HG03342 (cell line): ENCODE measurements around the gene ZNF618.

Experiments used
- ATAC-seq: cut with Tn5 transposase; IDR thresholded peaks from one replicate; pipeline ENCODE4 v1.9.1; 2021; ENCODE audit warnings: mild to moderate bottlenecking, moderate library complexity; ENCODE audit not compliant: unreplicated experiment

ZNF618 gene, protein sequence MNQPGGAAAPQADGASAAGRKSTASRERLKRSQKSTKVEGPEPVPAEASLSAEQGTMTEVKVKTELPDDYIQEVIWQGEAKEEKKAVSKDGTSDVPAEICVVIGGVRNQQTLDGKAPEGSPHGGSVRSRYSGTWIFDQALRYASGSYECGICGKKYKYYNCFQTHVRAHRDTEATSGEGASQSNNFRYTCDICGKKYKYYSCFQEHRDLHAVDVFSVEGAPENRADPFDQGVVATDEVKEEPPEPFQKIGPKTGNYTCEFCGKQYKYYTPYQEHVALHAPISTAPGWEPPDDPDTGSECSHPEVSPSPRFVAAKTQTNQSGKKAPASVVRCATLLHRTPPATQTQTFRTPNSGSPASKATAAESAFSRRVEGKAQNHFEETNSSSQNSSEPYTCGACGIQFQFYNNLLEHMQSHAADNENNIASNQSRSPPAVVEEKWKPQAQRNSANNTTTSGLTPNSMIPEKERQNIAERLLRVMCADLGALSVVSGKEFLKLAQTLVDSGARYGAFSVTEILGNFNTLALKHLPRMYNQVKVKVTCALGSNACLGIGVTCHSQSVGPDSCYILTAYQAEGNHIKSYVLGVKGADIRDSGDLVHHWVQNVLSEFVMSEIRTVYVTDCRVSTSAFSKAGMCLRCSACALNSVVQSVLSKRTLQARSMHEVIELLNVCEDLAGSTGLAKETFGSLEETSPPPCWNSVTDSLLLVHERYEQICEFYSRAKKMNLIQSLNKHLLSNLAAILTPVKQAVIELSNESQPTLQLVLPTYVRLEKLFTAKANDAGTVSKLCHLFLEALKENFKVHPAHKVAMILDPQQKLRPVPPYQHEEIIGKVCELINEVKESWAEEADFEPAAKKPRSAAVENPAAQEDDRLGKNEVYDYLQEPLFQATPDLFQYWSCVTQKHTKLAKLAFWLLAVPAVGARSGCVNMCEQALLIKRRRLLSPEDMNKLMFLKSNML

GRCh38 chr9:113876151-113876992 is at the start of gene ZNF618:
TSS of gene ZNF618 (plus strand) at chr9:113876309. CDS start at chr9:113876381, 72 bp downstream.
- ATAC-seq: peak; percentile 63

- ATAC-seq: no peak
Observed at GRCh38 chr9:113828221-113828620, 47.9 kb upstream of the ZNF618 start.

DNA sequence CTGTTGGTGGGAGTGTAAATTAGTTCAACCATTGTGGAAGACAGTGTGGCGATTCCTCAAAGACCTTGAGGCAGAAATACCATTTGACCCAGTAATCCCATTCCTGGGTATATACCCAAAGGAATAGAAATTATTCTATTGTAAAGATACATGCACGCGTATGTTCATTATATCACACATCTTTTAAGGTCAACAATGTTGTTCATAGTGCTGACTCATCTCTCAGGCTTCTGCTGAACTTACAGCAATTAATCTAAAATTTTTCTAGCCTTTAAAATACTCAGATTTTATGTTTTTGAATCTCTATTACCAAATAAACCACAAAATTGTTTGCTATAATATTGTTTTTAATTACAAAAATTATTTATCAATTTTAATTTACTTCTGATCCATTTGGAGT is 38.8 kb upstream of the ZNF618 start:
- ATAC-seq: no peak

GRCh38 chr9:113842086-113842485 is 34.0 kb upstream of the ZNF618 start:
- ATAC-seq: no peak

DNA sequence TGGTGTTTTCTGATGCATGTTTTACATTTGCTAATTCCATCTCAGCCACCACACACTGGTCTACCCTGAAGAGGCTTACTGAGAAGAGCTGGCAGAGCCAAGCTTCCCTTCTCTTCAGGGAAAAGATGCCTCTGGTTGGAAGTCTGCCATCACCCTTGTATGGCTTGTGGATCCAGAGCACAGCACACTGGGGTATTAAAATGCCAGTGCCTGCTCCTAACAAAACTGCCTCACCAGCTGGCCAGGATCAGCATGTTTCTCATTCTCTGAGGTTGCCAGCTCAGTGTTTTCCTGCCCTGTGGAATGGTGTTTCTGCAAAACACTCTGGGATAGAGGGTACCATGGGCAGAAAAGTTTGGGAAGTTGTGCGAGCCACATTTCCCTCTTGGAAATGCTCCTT is 31.6 kb upstream of the ZNF618 start:
- ATAC-seq: no peak

- ATAC-seq: no peak
Observed at GRCh38 chr9:113851359-113851758, 24.8 kb upstream of the ZNF618 start.

DNA sequence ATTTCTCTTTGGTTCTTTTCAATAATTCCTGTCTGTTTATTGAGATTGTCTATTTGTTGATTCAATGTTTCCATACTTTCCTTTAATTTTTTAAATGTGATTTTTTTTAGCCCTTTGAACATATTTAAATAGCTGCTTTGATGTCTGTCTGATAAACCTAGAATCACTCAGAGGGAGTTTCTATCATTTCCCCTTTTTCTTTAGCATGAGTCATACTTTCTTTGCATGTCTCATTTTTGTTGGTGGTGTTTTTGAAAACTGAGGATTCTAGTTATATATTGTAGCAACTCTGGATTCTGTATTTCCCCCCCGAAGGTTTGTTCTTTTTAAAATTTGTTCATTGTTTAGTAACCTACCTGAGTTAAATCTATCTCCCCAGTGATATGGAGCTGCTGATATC is 24.2 kb upstream of the ZNF618 start:
- no peak for ATAC-seq

DNA sequence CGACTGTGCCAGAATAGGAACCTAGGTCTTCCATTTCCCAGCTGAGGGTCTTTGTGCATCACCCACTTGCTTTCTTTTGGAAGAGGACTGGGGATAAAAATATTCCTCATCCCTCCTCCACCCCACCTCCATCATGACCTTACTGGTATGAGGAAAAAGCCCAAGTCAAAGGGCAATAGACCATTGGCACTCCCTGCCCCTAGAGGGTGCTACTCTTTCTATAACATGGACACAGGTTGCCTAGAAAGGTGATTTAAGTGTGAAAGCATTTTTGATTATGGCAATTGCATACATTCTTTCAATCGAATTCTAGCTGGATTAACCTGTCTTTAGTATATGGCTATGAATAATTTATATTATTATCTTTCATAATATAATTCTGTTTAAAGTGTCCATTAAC is 22.8 kb upstream of the ZNF618 start:
- ATAC-seq: no peak

DNA sequence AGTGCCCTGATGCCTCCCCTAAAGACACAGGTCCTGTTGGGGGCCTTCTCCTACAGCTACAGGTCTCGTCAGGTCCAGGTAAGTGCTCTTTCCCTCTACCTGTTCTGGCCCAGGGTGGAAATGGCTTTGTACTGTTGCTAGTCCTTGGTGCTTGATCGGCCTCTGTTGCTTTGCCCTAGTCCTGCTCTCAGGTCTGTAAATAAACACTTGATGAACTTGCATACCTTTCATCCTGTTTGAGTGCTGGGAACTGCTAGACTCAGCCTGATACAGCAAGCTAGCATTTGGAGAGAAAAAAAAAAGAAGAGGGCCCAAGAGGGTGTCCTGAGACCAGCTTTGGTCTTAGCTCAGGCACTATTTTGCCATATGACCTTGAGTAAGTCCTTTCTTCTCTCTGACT is 21.8 kb upstream of the ZNF618 start:
- no peak for ATAC-seq

DNA sequence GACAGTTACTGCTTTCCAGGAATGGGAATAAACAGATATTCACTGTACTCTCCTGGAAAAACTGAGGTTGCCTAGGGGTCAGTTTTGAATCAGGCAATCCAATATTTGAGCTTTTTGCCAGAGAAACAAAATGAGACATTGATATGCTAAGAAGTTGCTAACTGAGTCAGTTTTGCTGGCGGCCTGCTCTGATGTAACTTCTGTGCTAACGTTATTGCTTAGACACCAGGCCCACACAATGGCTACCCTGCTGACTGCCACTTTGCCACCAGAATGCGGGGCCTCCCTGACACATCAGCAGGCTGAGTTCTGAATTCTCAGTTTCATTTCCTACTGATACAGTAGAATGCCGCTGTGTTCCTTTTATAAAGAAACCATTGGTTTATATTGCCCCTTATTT is 18.2 kb upstream of the ZNF618 start:
- no peak for ATAC-seq

GRCh38 chr9:113858282-113858681 is 17.8 kb upstream of the ZNF618 start:
- ATAC-seq: no peak

DNA sequence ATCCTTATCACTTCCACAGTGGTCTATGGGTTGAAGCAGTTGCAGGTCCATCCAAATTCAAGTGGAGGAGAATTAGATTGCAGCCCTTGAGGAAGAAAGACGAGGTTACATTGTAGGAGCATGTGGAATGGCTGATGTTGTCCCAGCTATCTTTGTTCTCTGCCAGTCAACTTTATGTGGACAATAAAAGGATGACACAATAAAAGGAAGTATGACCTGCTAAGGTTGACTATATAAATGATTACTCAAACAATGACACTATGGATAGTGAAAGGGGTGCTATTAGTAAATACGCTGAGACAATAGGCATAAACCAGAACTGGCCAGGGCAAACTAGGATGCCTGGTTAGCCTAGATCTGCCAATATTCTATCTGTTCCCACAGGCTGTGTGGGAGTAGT is 12.8 kb upstream of the ZNF618 start:
- no peak for ATAC-seq

DNA sequence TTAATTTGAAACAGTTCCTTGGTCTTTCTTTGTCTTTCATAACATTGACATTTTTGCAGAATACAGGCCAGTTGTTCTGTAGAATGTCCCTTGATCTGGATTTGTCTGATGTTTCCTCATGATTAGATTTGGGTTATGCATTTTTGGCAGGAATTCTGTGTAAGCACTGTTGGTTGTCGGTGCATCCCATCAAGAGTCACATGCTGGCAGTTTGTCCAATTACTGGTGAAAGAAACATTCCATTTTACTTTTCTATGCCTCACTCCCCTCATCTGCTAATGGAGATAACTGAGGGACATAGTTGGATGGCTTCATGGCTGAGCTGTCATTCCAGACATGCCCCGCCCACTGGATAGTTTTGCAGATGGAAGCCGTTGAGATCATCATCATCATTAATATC is 7.6 kb upstream of the ZNF618 start:
- no peak for ATAC-seq

DNA sequence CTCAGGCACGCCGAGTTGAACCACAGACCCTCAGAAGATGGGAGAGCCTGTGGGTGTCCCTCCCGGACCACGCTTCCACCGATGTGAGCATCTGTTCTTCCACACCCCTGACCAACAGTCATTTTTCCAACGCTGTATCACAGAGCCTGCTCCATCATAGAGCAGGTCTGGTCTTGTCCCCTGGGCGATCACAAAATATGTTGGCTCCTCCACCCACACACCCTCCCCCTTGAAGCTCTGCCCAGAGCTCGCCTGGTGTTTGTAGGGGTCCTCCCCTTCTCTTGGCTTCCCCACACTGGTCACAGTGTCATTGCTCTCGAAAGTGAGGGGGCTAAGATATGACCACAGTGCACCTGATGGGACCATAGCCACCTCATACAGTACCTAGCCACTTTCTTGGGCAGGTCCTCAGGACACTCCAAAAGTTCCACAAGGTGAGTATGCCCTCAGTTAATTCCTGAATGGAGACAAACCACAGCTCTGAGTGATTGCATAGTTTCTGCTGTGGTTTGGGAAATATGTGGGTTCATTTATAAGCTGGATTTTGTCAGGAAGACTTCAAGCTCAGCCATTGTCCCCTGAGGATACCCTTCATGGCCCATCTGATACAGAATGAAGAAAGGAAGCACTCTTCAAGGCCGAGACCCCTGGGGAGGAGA is 3.5 kb upstream of the ZNF618 start:
- no peak for ATAC-seq

- ATAC-seq: no peak
Observed at GRCh38 chr9:113873446-113873845, 2.7 kb upstream of the ZNF618 start.

DNA sequence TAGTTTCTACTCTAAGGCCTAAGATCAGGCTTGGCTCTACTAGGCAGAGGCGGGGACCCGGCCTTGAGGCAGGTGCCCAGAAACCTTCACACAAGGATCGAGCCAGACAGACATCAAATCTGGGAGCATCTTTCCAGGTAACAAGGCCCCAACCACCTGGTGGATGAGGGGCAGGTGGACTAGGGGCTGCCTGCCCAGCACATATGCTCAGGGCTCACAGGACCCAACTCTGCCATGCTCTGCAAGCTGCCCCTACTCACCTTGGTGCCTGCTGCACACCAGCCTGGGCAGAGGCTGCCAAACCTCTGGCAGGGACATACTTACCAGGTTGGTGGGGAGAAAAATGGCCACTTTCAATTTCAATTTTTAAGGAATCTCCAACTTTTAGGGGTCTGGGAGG is 2.2 kb upstream of the ZNF618 start:
- no peak for ATAC-seq

- ATAC-seq: no peak
Observed at GRCh38 chr9:113875459-113876150, 504 bp upstream of the ZNF618 start.

DNA sequence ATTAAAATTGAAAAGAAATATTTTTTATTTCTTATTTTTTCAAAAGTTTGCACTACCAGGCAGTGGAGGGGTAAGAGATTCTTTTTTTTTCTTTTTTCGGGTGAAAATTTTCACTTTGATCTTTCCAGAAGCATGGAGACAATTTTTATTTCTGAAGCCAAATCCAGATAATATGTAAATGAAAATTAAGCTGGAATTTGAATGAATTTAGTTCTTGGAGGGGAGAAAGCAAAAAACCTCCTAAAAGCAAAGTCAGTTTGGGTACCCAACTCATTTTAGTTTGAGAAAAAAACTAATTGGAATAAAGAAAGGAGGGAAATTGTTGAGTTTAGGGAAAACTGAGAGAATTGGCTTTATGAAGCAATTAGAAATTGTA is 872 bp downstream of the ZNF618 start:
- no peak for ATAC-seq

- ATAC-seq: no peak
Observed at GRCh38 chr9:113879318-113879717, 3.2 kb downstream of the ZNF618 start.

DNA sequence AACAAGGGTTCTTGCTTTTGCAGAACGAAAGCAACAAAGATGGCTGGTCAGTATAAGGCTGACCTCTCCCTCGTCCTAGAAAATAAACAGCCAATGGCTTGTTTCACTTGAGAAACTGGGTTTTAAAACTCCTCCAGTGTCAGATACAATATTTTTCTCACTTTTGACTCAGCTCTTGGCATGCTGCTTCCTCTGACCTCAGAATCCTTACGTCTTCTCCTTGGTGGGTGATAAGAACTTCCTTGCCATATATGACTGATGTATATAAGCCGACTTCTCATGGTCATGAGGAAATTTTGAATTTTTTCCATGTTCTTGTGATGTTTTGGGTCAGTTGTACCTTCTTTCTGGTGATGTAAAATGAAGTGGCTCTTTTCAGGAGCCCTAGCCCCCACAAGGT is 3.8 kb downstream of the ZNF618 start:
- no peak for ATAC-seq
